HG03097 (cell line): ENCODE data around the gene TNNC2.

Experiments used
- ATAC-seq: cut with Tn5 transposase; IDR thresholded peaks from one replicate; pipeline ENCODE4 v1.9.1; 2021; ENCODE audit not compliant: unreplicated experiment, low FRiP score

TNNC2 gene

GRCh38 chr20:45788351-45788750 is 38.8 kb downstream of the TNNC2 start:
- ATAC-seq: no peak

GRCh38 chr20:45783656-45784294 is 43.3 kb downstream of the TNNC2 start:
- ATAC-seq: no peak

GRCh38 chr20:45782890-45783289 is 44.2 kb downstream of the TNNC2 start:
- ATAC-seq: no peak

GRCh38 chr20:45781391-45781931 is 45.7 kb downstream of the TNNC2 start:
- ATAC-seq: no peak

- ATAC-seq: no peak
Measured at GRCh38 chr20:45780159-45780558, 47.0 kb downstream of the TNNC2 start.

GRCh38 chr20:45779011-45779915 is 47.8 kb downstream of the TNNC2 start:
- ATAC-seq: no peak

GRCh38 chr20:45776931-45777330 is 50.2 kb downstream of the TNNC2 start:
- no peak for ATAC-seq

GRCh38 chr20:45775411-45775810 is 51.7 kb downstream of the TNNC2 start:
- no peak for ATAC-seq

- no peak for ATAC-seq
Measured at GRCh38 chr20:45774945-45775344, 52.2 kb downstream of the TNNC2 start.
